Heart right ventricle (tissue), 16 donors: Measurements from ENCODE around the gene AP2A2. TPM values are rescaled to one million over a fixed set of nuclear protein-coding genes. Genes with fewer than 3 reads are reported as not detected.

Experiments used
- ATAC-seq, 8 donors: fragments of 200-7000 bp; cut with Tn5 transposase; one replicate each; pipeline ENCODE4 v1.9.1; 2020; ENCODE audit warnings: mild to moderate bottlenecking in 8 of 8, moderate library complexity in 8 of 8, moderate number of reproducible peaks in 1 of 8
- DNase-seq, 2 donors: peaks; one replicate each; pipeline ENCODE4 v3.0.0-alpha.2; 2020
- H3K27ac ChIP-seq, 10 donors: fragments of 200-600 bp; sonication (generic) in 2 of 10; one replicate each; pipeline versions ENCODE4 v1.5.0 to v1.8.0; 2020 to 2022; ENCODE audit warnings: mild to moderate bottlenecking in 3 of 10
- H3K27me3 ChIP-seq, 7 donors: fragments of 200-600 bp; one replicate each; pipeline ENCODE4 v1.8.0; 2021 to 2022; ENCODE audit warnings: mild to moderate bottlenecking in 2 of 7
- H3K36me3 ChIP-seq, 9 donors: fragments of 200-600 bp; sonication (generic) in 1 of 9; one replicate each; pipeline versions ENCODE4 v1.5.0 to v1.8.0; 2020 to 2022; ENCODE audit warnings: mild to moderate bottlenecking in 2 of 9
- H3K4me1 ChIP-seq, 9 donors: fragments of 200-600 bp; sonication (generic) in 1 of 9; one replicate each; pipeline versions ENCODE4 v1.5.0 to v1.8.0; 2020 to 2022; ENCODE audit warnings: mild to moderate bottlenecking in 4 of 9
- H3K4me3 ChIP-seq, 10 donors: fragments of 200-600 bp; sonication (generic) in 2 of 10; one replicate each; pipeline versions ENCODE4 v1.5.0 to v1.8.0; 2020 to 2022; ENCODE audit warnings: mild to moderate bottlenecking in 7 of 10, moderate library complexity in 2 of 10
- H3K9me3 ChIP-seq, 11 donors: fragments of 200-600 bp in 10 of 11; sonication (generic) in 2 of 11; one replicate each; pipeline versions ENCODE4 v1.5.0 to v1.8.0; 2013 to 2022; ENCODE audit warnings: mild to moderate bottlenecking in 2 of 11, control low read depth in 1 of 11, moderate library complexity in 1 of 11
- WGBS, 2 donors: extraction: QIAGEN DNeasy Blood & Tissue Kit; methylation state at CpG; one replicate each; pipeline ENCODE4 v1.1.7; 2013; ENCODE audit warnings: inconsistent platforms in 1 of 2; 5-methylcytosine and 5-hydroxymethylcytosine counted together
- intact Hi-C, 10 donors: fragments of 100-400 bp; cut with DNase I; formaldehyde crosslinking; loops; one replicate each; pipeline versions ENCODE4 v1.11.1 to v1.14.2; 2022
- polyA plus RNA-seq, 2 donors: library from polyadenylated mRNA; stranded (reverse); fragments of 200-250 nt; gene quantifications; one replicate each; pipeline ENCODE4 v1.2.3, GENCODE V29; 2013
- total RNA-seq, 10 donors: library from RNA; stranded (reverse); fragmentation: NEBNext Ultra II Directional in 3 of 10; extraction: Animal tissue kit (Norgen Biotek cat#: 25700) in 3 of 10; gene quantifications; one replicate each; pipeline versions ENCODE4 v1.2.1 to v1.2.4, GENCODE V29; 2021 to 2023
- TF ChIP-seq, protein P1 (sequence below), 9 donors: fragments of 200-600 bp; sonication (generic) in 2 of 9; IDR thresholded peaks; one replicate each; pipeline versions ENCODE4 v1.5.0 to v1.8.0; 2021 to 2022; ENCODE audit warnings: antibody characterized with exemption in 9 of 9, mild to moderate bottlenecking in 5 of 9, moderate library complexity in 1 of 9
- donor health status: Arrhythmogenic right ventricular cardiomyopathy.
- donor health status: ischemic (EF 13 %, LVEDD 7.1; RV severe dilation, severe dysfunction).
- donor health status: healthy with polysubstance abuse.
- donor health status: DM: no; HTN: yes; CAD: no.
- donor health status: DM: no; HTN: no; CAD: no.
- donor health status: ischemic (EF 25% LVEDD 6.9; RV normal size, moderate dysfunction).
- donor health status: ischemic (EF 25% LVEDD 5.7; RV mildly dilated, moderate dysfunction).
- donor health status: healthy.
- donor health status: DM: yes; HTN: yes; CAD: no.
- donor health status: Ischemic cardiomyopathy.
- donor health status: ischemic (EF 35%, LVEDD 5.7; RV mildly dilated, moderate dysfunction).
- donor health status: nonischemic (EF 11% LVEDD 7.7; RV severe dilation, severe dysfunction).
- donor health status: DM: yes; HTN: yes; CAD: no.
- donor health status: PGD.
- donor health status: ischemic (EF 29% LVEDD 5.4; RV normal size, mild dysfunction).
- donor health status: nonischemic (EF 23%, LVEDD 6.1; RV moderate dilation, normal function).

AP2A2 gene
- total and polyA plus RNA-seq, 12 donors, result 24.3 to 58.4 (median 37.4) TPM

DNA sequence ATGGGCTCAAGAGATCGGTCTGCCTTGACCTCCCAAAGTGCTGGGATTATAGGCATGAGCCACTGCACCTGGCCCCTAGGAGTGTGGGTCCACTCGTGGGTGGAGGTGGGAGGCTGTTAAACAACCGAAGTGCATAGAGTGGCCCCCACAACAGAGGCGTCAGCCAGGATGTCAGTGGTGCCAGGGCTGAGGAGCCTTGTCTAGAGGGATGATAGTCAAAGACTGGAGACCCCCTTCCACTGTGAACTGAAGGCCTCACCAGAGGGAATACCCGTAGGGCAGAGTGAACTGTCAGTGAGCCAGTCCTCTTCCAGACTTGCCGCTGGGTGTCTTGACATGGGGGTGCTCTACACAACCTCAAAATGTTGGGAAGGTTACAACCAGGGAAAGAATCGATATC is 38.2 kb downstream of the AP2A2 start:
- WGBS, 2 donors, result 98 to 99% methylated on average over 7 of the region's 7 CpGs
- TF ChIP-seq, protein P1, sequence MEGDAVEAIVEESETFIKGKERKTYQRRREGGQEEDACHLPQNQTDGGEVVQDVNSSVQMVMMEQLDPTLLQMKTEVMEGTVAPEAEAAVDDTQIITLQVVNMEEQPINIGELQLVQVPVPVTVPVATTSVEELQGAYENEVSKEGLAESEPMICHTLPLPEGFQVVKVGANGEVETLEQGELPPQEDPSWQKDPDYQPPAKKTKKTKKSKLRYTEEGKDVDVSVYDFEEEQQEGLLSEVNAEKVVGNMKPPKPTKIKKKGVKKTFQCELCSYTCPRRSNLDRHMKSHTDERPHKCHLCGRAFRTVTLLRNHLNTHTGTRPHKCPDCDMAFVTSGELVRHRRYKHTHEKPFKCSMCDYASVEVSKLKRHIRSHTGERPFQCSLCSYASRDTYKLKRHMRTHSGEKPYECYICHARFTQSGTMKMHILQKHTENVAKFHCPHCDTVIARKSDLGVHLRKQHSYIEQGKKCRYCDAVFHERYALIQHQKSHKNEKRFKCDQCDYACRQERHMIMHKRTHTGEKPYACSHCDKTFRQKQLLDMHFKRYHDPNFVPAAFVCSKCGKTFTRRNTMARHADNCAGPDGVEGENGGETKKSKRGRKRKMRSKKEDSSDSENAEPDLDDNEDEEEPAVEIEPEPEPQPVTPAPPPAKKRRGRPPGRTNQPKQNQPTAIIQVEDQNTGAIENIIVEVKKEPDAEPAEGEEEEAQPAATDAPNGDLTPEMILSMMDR (IDR thresholded peaks at IDR 0.05), result no peak
- no peaks in the 10 kb centered on the region for H3K9me3 ChIP-seq
- H3K27ac ChIP-seq, result no peak overlapping the region
- H3K27me3 ChIP-seq, result no peaks in the 10 kb centered on the region
- DNase-seq (no peak), ATAC-seq (no peak)
- intact Hi-C loops, result no loop called here
- H3K4me3 ChIP-seq, result no peak overlapping the region
- peaks cover 0 to 73% (median 10%) of the 10 kb centered on the region in 9 donors for H3K36me3 ChIP-seq
- peaks cover 0 to 29% (median 10%) of the 10 kb centered on the region in 9 donors for H3K4me1 ChIP-seq

DNA sequence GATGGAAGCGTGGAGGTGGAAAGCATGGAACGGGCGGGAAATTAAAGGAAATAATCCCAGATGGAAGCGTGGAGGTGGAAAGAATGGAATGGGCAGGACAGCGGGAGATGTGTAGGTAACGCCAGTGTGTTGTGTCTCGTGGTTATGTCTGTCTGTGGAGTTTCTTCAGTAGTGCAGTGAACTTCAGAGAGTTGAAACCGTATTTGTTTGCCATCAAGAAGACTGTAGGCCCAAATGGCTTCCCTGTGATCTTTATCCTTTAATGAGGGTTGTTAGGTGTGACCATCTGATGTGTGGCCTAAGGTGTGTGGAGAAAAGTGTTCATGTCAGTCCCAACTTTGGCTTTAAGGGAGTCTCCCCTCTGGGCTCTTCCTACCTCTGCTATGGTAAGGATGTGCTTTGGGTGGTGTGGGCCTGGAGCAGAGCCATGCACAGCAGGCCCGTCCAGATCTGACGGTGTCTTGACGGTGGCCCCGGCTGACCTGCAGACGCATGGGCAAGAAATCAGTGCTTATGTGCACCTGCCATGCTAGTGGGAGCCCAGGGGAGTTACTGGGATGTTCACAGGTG is 39.6 kb downstream of the AP2A2 start:
- DNase-seq, result no peak
- Histone ChIP-seq H3K27me3 (no peaks in the 10 kb centered on the region), H3K4me1 (peaks cover 0 to 29% (median 10%) of the 10 kb centered on the region in 9 donors), H3K36me3 (peaks cover 0 to 73% (median 2%) of the 10 kb centered on the region in 9 donors), H3K27ac (no peak overlapping the region), H3K9me3 (no peaks in the 10 kb centered on the region), H3K4me3 (no peak overlapping the region)
- TF ChIP-seq, protein P1 (IDR thresholded peaks at IDR 0.05), result no peak
- intact Hi-C loops, result no loop called here
- ATAC-seq, result no peak
- 85 to 87% methylated on average over 13 of the region's 13 CpGs for WGBS, 2 donors

DNA sequence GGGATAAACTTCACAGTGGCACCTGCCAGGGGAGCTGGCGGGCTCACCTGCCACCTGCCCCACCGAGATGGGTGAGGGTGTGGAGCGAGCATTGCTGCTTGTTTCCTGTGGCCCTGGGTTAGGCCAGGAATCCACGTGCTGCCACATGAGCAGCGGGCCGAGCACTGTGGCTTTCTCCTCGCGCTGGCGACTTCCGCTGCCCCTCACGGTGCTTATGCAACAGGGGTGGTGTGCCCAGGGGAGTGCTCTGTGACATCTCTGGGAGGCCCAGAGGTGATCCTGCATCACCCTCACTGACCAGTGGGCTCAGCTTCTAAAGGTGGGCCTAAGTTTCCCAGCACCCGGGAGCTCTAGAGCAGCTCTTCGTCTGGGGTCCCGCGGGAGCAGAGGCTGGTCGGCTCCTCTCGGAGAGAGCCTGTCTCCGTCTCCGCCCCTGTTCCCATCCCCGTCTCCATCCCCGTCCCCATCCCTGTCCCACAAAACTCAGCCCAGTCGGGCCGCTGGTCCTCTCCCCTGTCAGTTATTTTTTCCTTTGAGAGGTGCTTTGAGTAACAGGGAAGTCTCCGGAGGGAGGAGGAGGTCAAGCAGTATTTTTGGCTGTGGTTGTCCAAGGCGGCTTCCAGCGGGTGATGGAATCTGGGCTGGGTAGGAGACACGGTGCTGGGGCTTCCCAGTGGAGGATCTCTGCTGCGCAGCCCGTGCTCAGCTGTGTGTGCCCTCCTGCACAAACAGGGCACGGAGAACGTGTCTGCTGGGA is 42.5 kb downstream of the AP2A2 start:
- Histone ChIP-seq H3K27ac (no peak overlapping the region), H3K9me3 (no peaks in the 10 kb centered on the region), H3K4me3 (no peak overlapping the region), H3K4me1 (peaks cover 0 to 29% (median 10%) of the 10 kb centered on the region in 9 donors), H3K36me3 (peaks cover 0 to 79% (median 16%) of the 10 kb centered on the region in 9 donors), H3K27me3 (no peaks in the 10 kb centered on the region)
- DNase-seq (no peak), ATAC-seq (peak in 4 of 8 donors; percentile 14 to 28 (median 26))
- WGBS, 2 donors, result 72 to 76% methylated on average over 31 of the region's 31 CpGs
- intact Hi-C loops, result no loop called here
- TF ChIP-seq, protein P1 (IDR thresholded peaks at IDR 0.05), result no peak

DNA sequence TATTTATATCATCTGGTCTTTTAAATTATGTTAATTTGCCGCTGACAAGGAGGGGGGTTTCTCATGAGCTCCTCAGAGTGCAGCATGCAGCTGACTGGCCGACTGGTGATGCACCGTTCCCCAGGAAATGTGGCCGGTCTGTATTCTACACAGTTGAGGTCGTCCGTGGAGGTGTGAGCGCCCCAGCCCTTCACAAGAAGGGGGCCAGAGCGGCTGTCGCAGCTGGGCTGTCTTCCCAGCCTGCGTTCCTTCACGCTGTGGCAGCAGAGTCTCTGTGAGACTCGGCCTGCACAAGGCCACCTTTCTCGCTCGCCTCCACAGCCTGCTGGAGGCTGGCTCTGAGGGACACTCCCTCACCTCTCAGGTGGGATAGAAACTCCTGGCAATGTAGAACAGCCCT is 43.2 kb downstream of the AP2A2 start:
- 90 to 91% methylated on average over 14 of the region's 14 CpGs for WGBS, 2 donors
- H3K36me3 ChIP-seq, result peaks cover 0 to 79% (median 22%) of the 10 kb centered on the region in 9 donors

More for the DNA sequence above, 43.2 kb downstream of the AP2A2 start:
- no peak overlapping the region for H3K4me3 ChIP-seq
- H3K4me1 ChIP-seq, result peaks cover 0 to 29% (median 10%) of the 10 kb centered on the region in 9 donors
- H3K9me3 ChIP-seq, result no peaks in the 10 kb centered on the region
- TF ChIP-seq, protein P1 (IDR thresholded peaks at IDR 0.05), result no peak
- no peaks in the 10 kb centered on the region for H3K27me3 ChIP-seq
- intact Hi-C loops, result no loop called here
- no peak overlapping the region for H3K27ac ChIP-seq
- DNase-seq (no peak), ATAC-seq (no peak)
